ENCODE measurements around the gene GOPC.

GRCh38 chr6:117512056-117512828, 90.1 kb downstream of the GOPC start:
- TF ChIP-seq, protein P1, sequence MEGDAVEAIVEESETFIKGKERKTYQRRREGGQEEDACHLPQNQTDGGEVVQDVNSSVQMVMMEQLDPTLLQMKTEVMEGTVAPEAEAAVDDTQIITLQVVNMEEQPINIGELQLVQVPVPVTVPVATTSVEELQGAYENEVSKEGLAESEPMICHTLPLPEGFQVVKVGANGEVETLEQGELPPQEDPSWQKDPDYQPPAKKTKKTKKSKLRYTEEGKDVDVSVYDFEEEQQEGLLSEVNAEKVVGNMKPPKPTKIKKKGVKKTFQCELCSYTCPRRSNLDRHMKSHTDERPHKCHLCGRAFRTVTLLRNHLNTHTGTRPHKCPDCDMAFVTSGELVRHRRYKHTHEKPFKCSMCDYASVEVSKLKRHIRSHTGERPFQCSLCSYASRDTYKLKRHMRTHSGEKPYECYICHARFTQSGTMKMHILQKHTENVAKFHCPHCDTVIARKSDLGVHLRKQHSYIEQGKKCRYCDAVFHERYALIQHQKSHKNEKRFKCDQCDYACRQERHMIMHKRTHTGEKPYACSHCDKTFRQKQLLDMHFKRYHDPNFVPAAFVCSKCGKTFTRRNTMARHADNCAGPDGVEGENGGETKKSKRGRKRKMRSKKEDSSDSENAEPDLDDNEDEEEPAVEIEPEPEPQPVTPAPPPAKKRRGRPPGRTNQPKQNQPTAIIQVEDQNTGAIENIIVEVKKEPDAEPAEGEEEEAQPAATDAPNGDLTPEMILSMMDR (IDR thresholded peaks at IDR 0.05; ENCODE audit: extremely low read depth in 1 of 2, insufficient read depth in 1 of 2, low read depth in 1 of 2, low read length in 2 of 2) = no peak
- TF ChIP-seq POLR2AphosphoS5 (IDR thresholded peaks at IDR 0.05; ENCODE audit: insufficient read depth, low read depth, low read length) = no peak
- TF ChIP-seq POLR2A (IDR thresholded peaks at IDR 0.05; ENCODE audit: low read depth, low read length) = no peak
- no peak for TF ChIP-seq EZH2 (IDR thresholded peaks at IDR 0.05; ENCODE audit: borderline replicate concordance, low read depth, low read length, severe bottlenecking)
- TF ChIP-seq, protein P2, sequence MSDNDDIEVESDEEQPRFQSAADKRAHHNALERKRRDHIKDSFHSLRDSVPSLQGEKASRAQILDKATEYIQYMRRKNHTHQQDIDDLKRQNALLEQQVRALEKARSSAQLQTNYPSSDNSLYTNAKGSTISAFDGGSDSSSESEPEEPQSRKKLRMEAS (IDR thresholded peaks at IDR 0.05; ENCODE audit: insufficient read depth, insufficient read length) = no peak
